Naive B cell (primary cell): ENCODE data around the gene SLC20A1. TPM values are rescaled to one million over a fixed set of nuclear protein-coding genes. Genes with fewer than 3 reads are reported as not detected.
A peak's percentile ranks its signal among the peaks of the same experiment; 100 is the strongest.

Source experiments
- ATAC-seq, 2 donors: fragments of 150-1000 bp; cut with Tn5 transposase; 2 replicates each; pipeline ENCODE4 v1.10.0; 2021; ENCODE audit warnings: low read depth in 2 of 2, mild to moderate bottlenecking in 2 of 2, moderate library complexity in 2 of 2
- DNase-seq: peaks from one replicate; pipeline ENCODE4 v3.0.0; 2022
- H3K27ac Mint-ChIP-seq, 6 donors: one replicate each; pipeline ENCODE4 v1.8.0; 2020 to 2022; ENCODE audit warnings: mild to moderate bottlenecking in 6 of 6, mixed read lengths in 6 of 6, moderate library complexity in 5 of 6, inconsistent platforms in 2 of 6
- H3K27me3 Mint-ChIP-seq, 3 donors: one replicate each; pipeline ENCODE4 v1.8.0; 2021 to 2022; ENCODE audit warnings: mixed read lengths in 3 of 3, mild to moderate bottlenecking in 1 of 3
- H3K36me3 Mint-ChIP-seq, 2 donors: one replicate each; pipeline ENCODE4 v1.8.0; 2020 to 2022; ENCODE audit warnings: mixed read lengths in 2 of 2, inconsistent platforms in 1 of 2, mild to moderate bottlenecking in 1 of 2
- H3K4me1 Mint-ChIP-seq, 3 donors: one replicate each; pipeline ENCODE4 v1.8.0; 2020 to 2022; ENCODE audit warnings: mixed read lengths in 3 of 3, inconsistent platforms in 1 of 3, mild to moderate bottlenecking in 1 of 3, moderate library complexity in 1 of 3
- H3K4me3 Mint-ChIP-seq, 8 donors: one replicate each; pipeline ENCODE4 v1.8.0; 2020 to 2022; ENCODE audit warnings: mild to moderate bottlenecking in 8 of 8, mixed read lengths in 8 of 8, moderate library complexity in 8 of 8, inconsistent platforms in 2 of 8
- H3K9me3 Mint-ChIP-seq, 7 donors: one replicate each; pipeline ENCODE4 v1.8.0; 2020 to 2022; ENCODE audit warnings: mixed read lengths in 7 of 7, mild to moderate bottlenecking in 5 of 7, inconsistent platforms in 2 of 7, moderate library complexity in 1 of 7
- polyA plus RNA-seq, 6 donors: library from polyadenylated mRNA; unstranded; fragments of 300-500 nt; fragmentation: Illumina TruSeq; gene quantifications; one replicate each; pipeline ENCODE4 v1.2.3, GENCODE V29; 2021; ENCODE audit warnings: low read depth in 6 of 6

The SLC20A1 gene
- polyA plus RNA-seq, 6 donors from 2014 or later = 6.5 to 19.3 (median 13.1) TPM

DNA sequence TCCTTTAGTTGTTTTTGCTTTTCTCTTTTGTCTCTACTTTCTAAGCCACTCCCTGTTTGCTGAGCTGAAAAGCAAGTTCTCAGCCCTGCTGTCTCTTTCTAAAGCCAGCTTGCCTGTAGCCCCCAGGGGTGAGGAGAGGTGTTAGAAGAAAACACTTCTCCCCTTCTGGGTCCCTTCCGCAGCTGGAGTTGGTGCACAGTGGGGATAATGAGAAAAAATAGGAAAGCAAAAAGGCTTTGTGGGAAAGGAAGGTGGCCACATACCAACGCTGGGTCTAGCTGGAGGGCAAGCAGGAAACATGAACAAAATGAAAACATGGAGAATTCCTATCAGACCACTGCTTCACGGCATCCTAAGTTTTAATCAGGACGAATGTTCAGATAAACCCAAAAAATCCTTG lies 15.5 kb upstream of the SLC20A1 start:
- Mint-ChIP-seq H3K9me3 (no peaks in the 10 kb centered on the region), H3K4me1 (peaks cover 13 to 22% (median 22%) of the 10 kb centered on the region in 3 donors), H3K4me3 (peak overlapping the region in 1 of 8 donors; percentile 25), H3K27me3 (peaks cover 0 to 5% (median 4%) of the 10 kb centered on the region in 3 donors), H3K27ac (peak overlapping the region in 2 of 6 donors; percentile 54 to 79), H3K36me3 (no peaks in the 10 kb centered on the region)
- ATAC-seq = no peak
- DNase-seq = no peak

DNA sequence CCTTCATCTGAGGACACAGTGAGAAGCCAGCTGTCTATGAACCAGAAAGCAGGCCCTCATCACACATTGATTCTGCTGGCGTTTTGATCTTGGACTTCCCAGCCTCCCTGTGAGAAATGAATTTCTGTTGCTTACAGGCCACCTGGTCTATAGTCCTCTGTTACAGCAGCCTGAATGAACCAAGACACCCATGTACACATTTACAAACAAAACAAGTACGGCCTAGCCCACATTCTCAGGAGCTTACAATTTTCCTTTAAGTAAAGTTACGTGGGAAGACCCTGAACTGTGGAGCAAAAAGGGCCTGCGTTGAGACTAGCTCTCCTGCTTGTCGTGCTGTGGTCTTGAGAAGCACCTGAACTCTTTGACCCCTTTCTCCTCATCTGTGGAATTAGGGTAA lies 12.0 kb upstream of the SLC20A1 start:
- DNase-seq = no peak
- H3K36me3 Mint-ChIP-seq = peaks cover 0 to 8% of the 10 kb centered on the region in 2 donors
- peaks cover 17 to 24% (median 17%) of the 10 kb centered on the region in 3 donors for H3K4me1 Mint-ChIP-seq
- no peak for ATAC-seq
- no peak overlapping the region for H3K27ac Mint-ChIP-seq
- no peak overlapping the region for H3K4me3 Mint-ChIP-seq
- H3K9me3 Mint-ChIP-seq = peaks cover 0 to 11% (median 0%) of the 10 kb centered on the region in 7 donors
- H3K27me3 Mint-ChIP-seq = peaks cover 0 to 5% (median 0%) of the 10 kb centered on the region in 3 donors

DNA sequence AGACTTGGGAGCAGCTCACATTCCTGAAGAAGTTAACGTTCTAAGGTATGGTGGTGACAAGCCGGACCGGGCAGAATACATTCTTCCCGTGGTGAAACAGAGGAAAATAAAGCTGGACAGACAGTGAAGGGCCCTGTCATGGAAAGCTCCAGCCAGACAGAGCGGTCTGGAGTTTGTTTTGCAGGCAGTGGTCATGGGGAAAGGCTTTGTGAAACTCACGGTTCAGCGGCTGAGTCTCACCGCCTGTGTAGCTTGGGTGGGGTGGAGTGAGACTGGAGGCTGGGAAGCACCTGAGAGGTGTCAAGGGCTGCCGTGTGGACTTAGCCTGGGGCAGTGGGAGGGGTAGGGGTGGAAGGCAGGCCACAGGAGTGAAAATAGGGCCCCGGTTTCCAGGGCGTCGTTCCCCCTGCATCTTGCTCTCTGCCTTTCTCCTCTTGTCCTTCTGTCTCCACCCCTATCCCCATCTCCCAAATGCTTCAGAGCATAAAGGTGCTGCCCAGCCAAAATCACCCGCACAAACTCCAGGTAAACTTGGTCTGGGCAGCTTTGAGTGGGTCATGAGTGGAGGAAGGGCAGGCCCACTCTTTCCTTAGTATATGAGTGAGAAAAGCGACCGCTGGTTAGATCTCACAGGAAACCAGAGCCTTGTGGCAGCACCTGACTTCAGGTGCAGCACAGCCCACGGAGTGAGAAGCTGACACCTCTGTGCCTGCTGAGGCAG lies 11.4 kb upstream of the SLC20A1 start:
- H3K36me3 Mint-ChIP-seq = peaks cover 0 to 8% of the 10 kb centered on the region in 2 donors
- ATAC-seq (no peak), DNase-seq (no peak)
- peak overlapping the region in 1 of 6 donors; percentile 56 for H3K27ac Mint-ChIP-seq
- H3K4me1 Mint-ChIP-seq = peaks cover 17 to 24% (median 17%) of the 10 kb centered on the region in 3 donors
- H3K4me3 Mint-ChIP-seq = no peak overlapping the region
- H3K27me3 Mint-ChIP-seq = peaks cover 0 to 5% (median 0%) of the 10 kb centered on the region in 3 donors
- peaks cover 0 to 11% (median 0%) of the 10 kb centered on the region in 7 donors for H3K9me3 Mint-ChIP-seq

DNA sequence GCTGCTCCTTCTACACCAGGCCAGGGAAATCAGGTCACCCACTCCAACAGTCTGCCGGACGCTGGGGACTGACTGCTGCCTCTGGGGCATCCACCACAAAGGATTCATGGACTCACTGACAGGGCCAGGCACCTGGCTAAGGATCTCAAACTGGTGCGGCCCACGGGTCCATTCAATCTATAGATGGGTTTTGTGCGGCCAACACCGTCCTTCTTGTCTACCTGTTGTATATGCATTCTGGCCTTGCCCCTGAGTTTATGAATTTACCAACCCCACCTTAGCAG lies 10.9 kb upstream of the SLC20A1 start:
- Mint-ChIP-seq H3K4me1 (peaks cover 17 to 24% (median 17%) of the 10 kb centered on the region in 3 donors), H3K27ac (peak overlapping the region in 1 of 6 donors; percentile 56), H3K4me3 (no peak overlapping the region), H3K9me3 (peaks cover 0 to 11% (median 0%) of the 10 kb centered on the region in 7 donors), H3K27me3 (peaks cover 0 to 5% (median 0%) of the 10 kb centered on the region in 3 donors), H3K36me3 (peaks cover 0 to 8% of the 10 kb centered on the region in 2 donors)
- ATAC-seq (no peak), DNase-seq (no peak)

DNA sequence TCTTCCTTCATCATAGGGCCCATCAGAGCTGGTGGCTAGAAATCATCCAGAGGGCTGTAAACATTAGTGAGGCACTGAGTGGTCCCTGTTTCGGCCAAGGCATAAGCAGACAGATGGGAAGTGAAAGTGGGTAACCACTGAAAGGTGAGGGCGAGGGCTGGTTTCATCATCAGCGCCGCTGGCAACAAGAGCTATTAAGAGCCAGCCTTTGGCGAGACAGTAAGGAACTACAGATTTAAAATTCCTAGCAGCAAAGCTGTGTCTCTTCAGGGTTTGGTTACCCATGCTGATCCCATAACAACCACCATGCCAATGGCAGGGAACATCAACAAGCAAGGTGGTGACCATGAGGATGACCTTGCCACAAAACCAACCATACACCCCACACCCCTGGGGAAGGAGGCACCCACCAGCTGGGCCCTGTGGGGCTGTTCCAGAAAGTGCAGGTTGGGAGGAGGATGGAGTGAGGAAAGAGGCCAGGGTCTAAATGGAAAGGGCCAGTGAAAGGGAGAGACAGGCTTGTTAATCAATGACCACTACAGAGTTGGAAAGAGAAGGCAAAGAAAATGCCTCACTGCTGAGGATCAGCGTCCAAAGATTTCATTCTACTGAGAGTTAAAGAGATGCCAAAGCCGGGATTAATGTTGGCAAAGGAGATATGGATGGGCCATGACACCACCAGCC lies 9.0 kb upstream of the SLC20A1 start:
- H3K4me1 Mint-ChIP-seq = peaks cover 3 to 12% (median 7%) of the 10 kb centered on the region in 3 donors
- H3K36me3 Mint-ChIP-seq = peaks cover 0 to 8% of the 10 kb centered on the region in 2 donors
- peak; percentile 28 to 43 for ATAC-seq
- peak overlapping the region in 1 of 8 donors; percentile 6 for H3K4me3 Mint-ChIP-seq
- no peak overlapping the region for H3K27ac Mint-ChIP-seq
- peaks cover 0 to 11% (median 0%) of the 10 kb centered on the region in 7 donors for H3K9me3 Mint-ChIP-seq
- H3K27me3 Mint-ChIP-seq = no peaks in the 10 kb centered on the region
- DNase-seq = no peak

DNA sequence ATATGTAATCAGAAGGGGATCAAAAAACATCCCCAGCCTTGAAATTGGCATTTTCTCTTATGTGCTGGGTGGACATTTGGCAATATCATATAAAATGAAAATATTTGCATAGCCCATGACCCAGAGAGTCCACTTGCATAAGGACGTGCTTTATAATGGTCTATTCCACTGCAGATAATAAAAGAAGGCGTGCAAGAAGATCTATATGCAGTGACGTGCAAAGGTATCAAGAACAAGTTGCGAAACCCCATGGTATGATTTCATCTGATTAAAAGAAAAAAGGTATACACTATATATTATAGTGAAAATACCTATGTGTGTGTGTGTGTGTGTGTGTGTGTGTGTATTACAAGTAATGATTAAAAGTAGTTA lies 8.5 kb upstream of the SLC20A1 start:
- no peak for ATAC-seq
- Mint-ChIP-seq H3K9me3 (peaks cover 0 to 11% (median 0%) of the 10 kb centered on the region in 7 donors), H3K4me3 (no peak overlapping the region), H3K4me1 (peaks cover 0 to 9% (median 4%) of the 10 kb centered on the region in 3 donors), H3K36me3 (peaks cover 0 to 8% of the 10 kb centered on the region in 2 donors), H3K27me3 (no peaks in the 10 kb centered on the region), H3K27ac (no peak overlapping the region)
- no peak for DNase-seq

DNA sequence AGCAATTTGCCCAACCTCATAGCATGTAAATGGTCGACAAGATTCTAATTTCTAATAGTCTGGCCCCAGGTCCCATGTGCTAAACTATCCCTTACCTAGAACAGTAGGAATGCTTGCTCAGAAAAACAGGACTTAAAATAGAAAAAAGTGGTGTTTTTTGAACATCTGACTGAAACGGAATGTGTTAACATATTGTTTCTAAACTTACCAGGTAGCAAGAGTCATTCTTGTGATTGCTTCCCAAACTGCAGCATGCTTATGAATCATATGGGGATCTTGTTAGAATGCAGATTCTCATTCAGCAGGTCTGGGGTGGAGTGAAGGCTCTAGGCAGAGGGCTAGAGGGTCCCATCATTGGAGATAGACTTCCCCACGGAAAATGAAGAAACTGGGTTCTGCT lies 5.8 kb upstream of the SLC20A1 start:
- Mint-ChIP-seq H3K4me3 (peak overlapping the region in 1 of 8 donors; percentile 7), H3K36me3 (peaks cover 0 to 8% of the 10 kb centered on the region in 2 donors), H3K27ac (no peak overlapping the region), H3K4me1 (peaks cover 6 to 15% (median 9%) of the 10 kb centered on the region in 3 donors), H3K9me3 (peaks cover 0 to 11% (median 0%) of the 10 kb centered on the region in 7 donors), H3K27me3 (no peaks in the 10 kb centered on the region)
- ATAC-seq (no peak), DNase-seq (no peak)

DNA sequence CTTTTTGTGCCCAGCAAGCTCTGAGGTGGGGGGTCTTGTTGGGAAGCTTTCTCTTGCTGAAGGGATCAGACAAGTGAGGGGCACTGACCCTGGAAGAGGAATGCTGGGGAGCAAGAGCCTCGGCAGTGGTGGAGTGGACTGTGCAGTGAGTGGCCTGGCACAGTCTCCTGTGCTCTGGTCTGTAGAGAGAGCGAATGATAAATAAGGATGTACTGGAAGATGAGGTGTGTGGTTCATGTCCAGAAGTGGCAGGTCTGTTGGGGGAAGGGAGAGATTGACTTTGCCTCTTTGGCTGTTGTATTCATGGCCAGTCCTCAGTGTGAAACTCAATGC lies 5.3 kb upstream of the SLC20A1 start:
- Mint-ChIP-seq H3K9me3 (peaks cover 0 to 11% (median 0%) of the 10 kb centered on the region in 7 donors), H3K27me3 (no peaks in the 10 kb centered on the region), H3K36me3 (peaks cover 0 to 7% of the 10 kb centered on the region in 2 donors), H3K4me1 (peaks cover 8 to 18% (median 11%) of the 10 kb centered on the region in 3 donors), H3K4me3 (peak overlapping the region in 1 of 8 donors; percentile 7), H3K27ac (no peak overlapping the region)
- no peak for DNase-seq
- no peak for ATAC-seq

DNA sequence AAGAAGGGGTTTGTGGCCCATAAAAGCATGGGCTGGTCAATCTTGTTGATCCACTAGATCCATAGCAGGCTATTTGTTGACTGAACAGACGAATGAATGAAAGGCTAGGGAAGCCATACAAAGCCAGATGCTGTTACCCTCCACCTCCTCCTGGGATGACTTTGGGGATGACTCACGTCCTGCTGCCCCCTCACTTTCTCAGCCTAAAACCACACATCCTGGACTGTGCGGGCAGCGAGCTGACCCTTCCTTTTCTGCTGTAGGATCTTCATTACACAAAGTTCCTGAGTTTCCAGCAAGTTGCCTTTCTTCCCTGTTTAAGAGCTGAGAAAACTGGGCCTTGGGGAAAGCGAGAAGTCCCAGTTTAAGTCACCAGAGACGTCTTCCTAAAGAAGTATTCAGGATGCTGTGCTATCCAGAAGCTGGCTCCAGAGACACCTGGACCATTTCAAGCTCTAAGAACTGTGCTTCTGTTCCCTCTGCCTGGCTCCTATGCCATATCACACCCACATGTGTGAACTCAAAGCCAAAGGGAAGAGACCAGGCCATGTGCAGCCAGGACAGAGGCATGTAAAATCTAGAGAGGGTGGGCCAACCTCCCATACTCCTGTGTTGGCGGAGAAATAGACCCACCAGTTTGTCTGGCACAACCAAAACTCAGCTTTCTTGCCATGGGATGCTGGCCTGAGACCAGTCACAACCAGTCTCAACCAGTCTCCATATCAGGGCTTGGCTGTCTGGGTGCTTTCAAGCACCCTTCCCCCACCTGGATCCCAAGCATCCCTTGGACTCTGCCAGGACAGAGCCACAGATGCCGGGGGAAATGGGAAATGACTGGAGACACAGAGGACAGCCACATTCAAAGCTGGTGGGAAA lies 4.7 kb upstream of the SLC20A1 start:
- no peaks in the 10 kb centered on the region for H3K27me3 Mint-ChIP-seq
- peaks cover 0 to 8% (median 0%) of the 10 kb centered on the region in 7 donors for H3K9me3 Mint-ChIP-seq
- no peak for ATAC-seq
- DNase-seq = no peak
- H3K27ac Mint-ChIP-seq = no peak overlapping the region
- H3K36me3 Mint-ChIP-seq = peaks cover 0 to under 1% of the 10 kb centered on the region in 2 donors
- H3K4me1 Mint-ChIP-seq = peaks cover 8 to 16% (median 11%) of the 10 kb centered on the region in 3 donors
- H3K4me3 Mint-ChIP-seq = no peak overlapping the region

DNA sequence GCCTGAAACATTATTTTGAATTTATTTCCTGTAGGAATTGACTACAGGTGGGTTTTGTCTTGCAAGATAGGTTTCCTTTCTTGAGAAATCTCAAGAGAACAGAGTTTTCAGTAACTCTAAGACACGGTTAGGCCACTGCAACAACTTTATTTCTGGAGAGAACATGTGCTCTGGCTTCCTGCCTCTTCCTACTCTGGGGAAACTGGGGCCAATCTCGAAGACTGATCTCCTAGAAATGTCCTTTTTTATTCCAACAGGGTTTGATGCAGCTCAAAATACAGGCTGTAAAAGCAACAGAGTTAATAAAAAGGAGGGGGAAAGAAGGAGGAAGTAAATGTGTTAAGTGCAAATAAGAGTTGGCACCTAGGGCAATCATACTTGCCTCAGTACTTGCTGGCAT lies 4.0 kb upstream of the SLC20A1 start:
- Mint-ChIP-seq H3K27ac (no peak overlapping the region), H3K27me3 (no peaks in the 10 kb centered on the region), H3K36me3 (no peaks in the 10 kb centered on the region), H3K4me3 (no peak overlapping the region), H3K9me3 (peaks cover 0 to 3% (median 0%) of the 10 kb centered on the region in 7 donors), H3K4me1 (peaks cover 9 to 12% (median 10%) of the 10 kb centered on the region in 3 donors)
- ATAC-seq (no peak), DNase-seq (no peak)

DNA sequence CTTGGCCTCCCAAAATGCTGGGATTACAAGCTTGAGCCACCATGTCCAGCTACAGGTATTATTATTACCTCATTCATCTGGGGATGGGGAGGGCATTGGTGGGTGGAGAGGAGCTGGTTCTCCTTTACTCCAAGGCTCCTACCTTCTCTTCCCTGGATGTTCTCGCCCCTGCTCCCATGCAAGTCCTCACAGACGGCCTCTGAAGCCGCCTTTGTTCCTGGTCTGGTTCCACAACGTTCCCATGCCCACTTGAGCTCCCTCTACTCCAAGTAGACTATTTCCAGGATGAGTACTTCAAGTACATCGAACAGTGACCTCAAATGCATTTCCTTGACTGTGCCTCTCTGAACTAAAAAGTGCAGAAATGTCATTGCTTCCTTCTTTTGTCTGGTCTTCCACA lies 3.2 kb upstream of the SLC20A1 start:
- no peak for ATAC-seq

DNA sequence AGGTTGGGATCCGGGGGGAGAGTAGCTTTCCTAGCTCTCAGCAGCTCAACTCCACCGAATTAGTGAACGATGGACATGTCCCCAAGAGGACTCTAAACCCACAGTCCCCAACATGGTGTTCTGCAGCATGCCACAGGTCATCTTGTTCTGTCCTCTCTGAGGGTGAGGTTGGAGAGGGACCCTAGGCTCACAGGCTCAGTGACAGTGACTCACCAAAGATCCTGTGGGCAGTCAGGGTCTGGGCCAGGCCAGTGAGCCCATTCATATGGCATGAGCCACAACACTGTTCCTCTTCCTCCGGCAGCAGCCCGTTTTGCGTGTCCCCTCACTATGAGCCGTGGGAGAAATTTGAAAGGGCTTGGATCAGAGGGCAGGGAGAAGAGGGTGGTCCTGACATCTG lies 2.8 kb upstream of the SLC20A1 start:
- no peaks in the 10 kb centered on the region for H3K9me3 Mint-ChIP-seq
- no peak overlapping the region for H3K27ac Mint-ChIP-seq
- DNase-seq (no peak), ATAC-seq (no peak)
- peak overlapping the region in 1 of 8 donors; percentile 57 for H3K4me3 Mint-ChIP-seq
- peaks cover 17 to 19% (median 17%) of the 10 kb centered on the region in 3 donors for H3K4me1 Mint-ChIP-seq
- peaks cover 0 to 4% of the 10 kb centered on the region in 2 donors for H3K36me3 Mint-ChIP-seq
- no peaks in the 10 kb centered on the region for H3K27me3 Mint-ChIP-seq

More for the DNA sequence above, 3.2 kb upstream of the SLC20A1 start:
- Mint-ChIP-seq H3K4me3 (no peak overlapping the region), H3K36me3 (peaks cover 0 to 1% of the 10 kb centered on the region in 2 donors), H3K27me3 (no peaks in the 10 kb centered on the region), H3K4me1 (peaks cover 13 to 16% (median 14%) of the 10 kb centered on the region in 3 donors), H3K9me3 (no peaks in the 10 kb centered on the region), H3K27ac (peak overlapping the region in 1 of 6 donors; percentile 33)
- no peak for DNase-seq

DNA sequence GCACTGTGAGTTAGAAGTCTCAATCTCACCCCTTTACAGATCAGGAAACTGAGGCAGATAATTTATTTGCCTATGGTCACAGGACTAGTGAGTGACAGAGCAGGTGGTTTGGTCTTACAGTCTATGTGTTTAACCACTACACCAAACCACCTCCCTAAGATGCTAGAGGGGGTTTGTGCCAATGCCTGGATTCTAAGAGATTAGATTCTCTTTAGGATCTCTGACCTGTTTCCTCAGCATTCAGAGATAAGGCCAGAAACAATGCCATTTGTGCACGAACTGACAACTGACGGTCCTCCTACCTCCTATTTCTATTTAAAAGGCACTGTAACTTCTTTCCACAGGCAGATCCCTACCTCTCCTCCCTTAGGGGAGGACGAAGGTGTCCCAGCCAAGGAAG lies 2.3 kb upstream of the SLC20A1 start:
- ATAC-seq (no peak), DNase-seq (no peak)
- Mint-ChIP-seq H3K27ac (peak overlapping the region in 2 of 6 donors; percentile 35 to 71), H3K9me3 (no peaks in the 10 kb centered on the region), H3K4me1 (peaks cover 17 to 19% (median 17%) of the 10 kb centered on the region in 3 donors), H3K36me3 (peaks cover 0 to 4% of the 10 kb centered on the region in 2 donors), H3K4me3 (peak overlapping the region in 2 of 8 donors; percentile 37 to 93), H3K27me3 (no peaks in the 10 kb centered on the region)
